GM12874 (cell line): Measurements from ENCODE around the gene GPR37L1.

ENCODE experiments used
- CTCF ChIP-seq: IDR thresholded peaks from 2 replicates; pipeline ENCODE4 v1.5.1; 2011; ENCODE audit warnings: low read depth, mild to moderate bottlenecking, control low read depth, low read length, moderate library complexity; ENCODE audit not compliant: insufficient read depth

GPR37L1 gene

GRCh38 chr1:202104073-202104472 lies 18.6 kb upstream of the GPR37L1 start:
- no peak for TF ChIP-seq CTCF

- TF ChIP-seq CTCF = no peak
Observed at GRCh38 chr1:202105571-202106339, 17.0 kb upstream of the GPR37L1 start.

GRCh38 chr1:202106340-202107254 lies 16.1 kb upstream of the GPR37L1 start:
- no peak for TF ChIP-seq CTCF

GRCh38 chr1:202107321-202107761 lies 15.4 kb upstream of the GPR37L1 start:
- no peak for TF ChIP-seq CTCF

- TF ChIP-seq CTCF = no peak
Observed at GRCh38 chr1:202107801-202108731, 14.7 kb upstream of the GPR37L1 start.

GRCh38 chr1:202110977-202111376 lies 11.7 kb upstream of the GPR37L1 start:
- no peak for TF ChIP-seq CTCF
